HepG2 (cell line): ENCODE data around the gene ABI3. TPM values are rescaled to one million over a fixed set of nuclear protein-coding genes. Genes with fewer than 3 reads are reported as not detected.

Experiments
- AGO2 ChIP-seq: fragments of 200-400 bp; formaldehyde crosslinking; optimal IDR thresholded peaks from 2 replicates; pipeline ENCODE3; 2017; ENCODE audit warnings: mild to moderate bottlenecking, low read depth, low read length, moderate library complexity
- ATF7-NPFF ChIP-seq: sonication (generic); formaldehyde crosslinking; IDR thresholded peaks from 2 replicates; pipeline ENCODE4 v1.8.1; 2023; ENCODE audit warnings: mild to moderate bottlenecking, low read depth, missing genetic modification reagents, moderate library complexity
- FOXP1 ChIP-seq, 2 experiments: fragments of 450-650 bp in 1 of 2; IDR thresholded peaks; 2 replicates each; pipeline ENCODE4 v1.6.1; 2017 to 2018; ENCODE audit warnings: antibody characterized with exemption in 1 of 2
- HDAC6 ChIP-seq: fragments of 200-600 bp; sonication (generic); IDR thresholded peaks from 2 replicates; pipeline ENCODE4 v1.7.0; 2017; ENCODE audit warnings: mild to moderate bottlenecking, antibody characterized with exemption, low read length, low read depth
- MTA1 ChIP-seq: sonication (generic); formaldehyde crosslinking; IDR thresholded peaks from 2 replicates; pipeline ENCODE4 v1.4.0; 2020; ENCODE audit warnings: missing genetic modification reagents, mild to moderate bottlenecking, borderline replicate concordance
- RNF2 ChIP-seq: fragments of 450-650 bp; conservative IDR thresholded peaks from 2 replicates; pipeline ENCODE4 v1.6.1; 2016; ENCODE audit warnings: low read depth
- TARDBP ChIP-seq: sonication (generic); formaldehyde crosslinking; IDR thresholded peaks from 2 replicates; pipeline ENCODE4 v1.8.0; 2022; ENCODE audit warnings: mild to moderate bottlenecking, missing genetic modification reagents
- ZNF180 ChIP-seq: sonication (generic); formaldehyde crosslinking; IDR thresholded peaks from 2 replicates; pipeline ENCODE4 v1.4.0; 2020; ENCODE audit warnings: low read depth, missing genetic modification reagents, borderline replicate concordance
- ZNF543 ChIP-seq: sonication (generic); formaldehyde crosslinking; IDR thresholded peaks from 2 replicates; pipeline ENCODE4 v1.4.0; 2020; ENCODE audit warnings: mild to moderate bottlenecking, missing genetic modification reagents
- ZNF563 ChIP-seq: sonication (generic); formaldehyde crosslinking; IDR thresholded peaks from 2 replicates; pipeline ENCODE4 v1.8.0; 2022; ENCODE audit warnings: mild to moderate bottlenecking, moderate library complexity, missing genetic modification reagents
- polyA plus RNA-seq, 8 experiments: library from polyadenylated mRNA; depleted of rRNA in 3 of 8; stranded (reverse) in 7 of 8; unstranded in 1 of 8; fragments of >200 nt; fragmentation: Illumina TruSeq in 4 of 8; extraction: Trizol in 4 of 8; gene quantifications; 2 replicates each; pipeline versions ENCODE4 v1.2.1 to v1.2.3, GENCODE V29; 2011 to 2016; ENCODE audit warnings: low read depth in 4 of 8, missing spikeins in 1 of 8, mixed read lengths in 1 of 8; ENCODE audit not compliant: insufficient read depth in 1 of 8
- total RNA-seq, 5 experiments: library from RNA; depleted of rRNA; stranded (reverse); fragments of >200 nt; fragmentation: Illumina TruSeq; extraction: Trizol; gene quantifications; 2 replicates each; pipeline ENCODE4 v1.2.3, GENCODE V29; 2016; ENCODE audit warnings: low read depth in 1 of 5
- TF ChIP-seq, protein P1 (sequence below): sonication (generic); formaldehyde crosslinking; IDR thresholded peaks from 2 replicates; pipeline ENCODE4 v1.4.0; 2020; ENCODE audit warnings: missing genetic modification reagents
- TF ChIP-seq, protein P2 (sequence below): sonication (generic); formaldehyde crosslinking; IDR thresholded peaks from 2 replicates; pipeline ENCODE4 v1.4.0; 2020; ENCODE audit warnings: mild to moderate bottlenecking, missing genetic modification reagents
- TF ChIP-seq, protein P3 (sequence below): sonication (generic); formaldehyde crosslinking; IDR thresholded peaks from 2 replicates; pipeline ENCODE4 v1.4.0; 2020; ENCODE audit warnings: missing genetic modification reagents
- TF ChIP-seq, protein P4 (sequence below): IDR thresholded peaks from 2 replicates; pipeline ENCODE4 v1.6.1; 2016; ENCODE audit warnings: missing biosample characterization, missing genetic modification reagents, low read depth

ABI3 gene
- total and polyA plus RNA-seq, 2 of the 13 experiments (the other 11 are each of a cell fraction or from before 2014, with no cell fraction given): not detected

DNA sequence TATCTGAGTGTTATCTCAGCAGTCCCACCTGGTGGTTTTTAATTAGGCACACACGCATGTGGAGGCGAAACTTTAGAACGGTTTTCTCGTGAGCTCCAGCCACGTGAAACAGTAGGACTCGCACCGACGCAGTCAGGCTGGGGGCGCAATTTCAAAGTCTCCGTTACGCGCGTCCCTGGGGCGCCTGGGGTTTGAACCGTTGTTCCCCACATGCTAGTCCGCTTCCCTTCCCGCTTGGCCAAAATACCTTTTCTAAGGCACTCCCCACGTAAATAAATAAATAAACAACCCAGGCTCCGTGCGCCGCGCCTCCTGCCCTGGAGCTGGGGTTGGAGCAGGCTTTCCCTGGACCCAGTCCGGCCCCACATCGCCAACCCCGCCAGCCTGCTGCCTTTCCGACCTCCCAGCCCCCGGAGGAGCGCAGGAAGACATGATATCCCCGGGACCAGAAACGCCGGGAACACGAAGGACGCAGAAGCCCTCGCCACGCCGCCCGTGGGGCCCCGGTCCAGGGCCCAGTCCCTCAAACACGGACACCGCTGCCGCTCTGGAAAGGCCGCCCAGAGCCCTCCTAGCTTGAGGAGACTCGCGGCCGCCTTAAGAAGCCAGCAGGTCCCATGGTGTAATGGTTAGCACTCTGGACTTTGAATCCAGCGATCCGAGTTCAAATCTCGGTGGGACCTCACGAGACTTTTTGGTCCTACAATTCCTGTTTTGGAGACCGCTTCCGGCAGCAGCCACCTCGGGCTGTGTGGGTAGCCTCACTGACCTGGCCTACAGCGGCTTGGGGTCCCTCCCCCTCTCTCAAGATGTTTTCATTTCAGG, 18.4 kb upstream of the ABI3 start (continued):
- peak; percentile 86 for TF ChIP-seq ATF7-NPFF (CRISPR knock-in tag)
- no peak for TF ChIP-seq HDAC6
- TF ChIP-seq FOXP1 (IDR thresholded peaks at IDR 0.05): no peak
- TF ChIP-seq FOXP1 (CRISPR knock-in tag; IDR thresholded peaks at IDR 0.05): peak; percentile 65
- TF ChIP-seq TARDBP: peak; percentile 49; the same call in 1 of the 2 replicates
- no peak for TF ChIP-seq AGO2
- 0 out of 2 replicates have a peak, but pooled peaks have one; percentile 86 for TF ChIP-seq ZNF180 (CRISPR knock-in tag)
- TF ChIP-seq, protein P1, sequence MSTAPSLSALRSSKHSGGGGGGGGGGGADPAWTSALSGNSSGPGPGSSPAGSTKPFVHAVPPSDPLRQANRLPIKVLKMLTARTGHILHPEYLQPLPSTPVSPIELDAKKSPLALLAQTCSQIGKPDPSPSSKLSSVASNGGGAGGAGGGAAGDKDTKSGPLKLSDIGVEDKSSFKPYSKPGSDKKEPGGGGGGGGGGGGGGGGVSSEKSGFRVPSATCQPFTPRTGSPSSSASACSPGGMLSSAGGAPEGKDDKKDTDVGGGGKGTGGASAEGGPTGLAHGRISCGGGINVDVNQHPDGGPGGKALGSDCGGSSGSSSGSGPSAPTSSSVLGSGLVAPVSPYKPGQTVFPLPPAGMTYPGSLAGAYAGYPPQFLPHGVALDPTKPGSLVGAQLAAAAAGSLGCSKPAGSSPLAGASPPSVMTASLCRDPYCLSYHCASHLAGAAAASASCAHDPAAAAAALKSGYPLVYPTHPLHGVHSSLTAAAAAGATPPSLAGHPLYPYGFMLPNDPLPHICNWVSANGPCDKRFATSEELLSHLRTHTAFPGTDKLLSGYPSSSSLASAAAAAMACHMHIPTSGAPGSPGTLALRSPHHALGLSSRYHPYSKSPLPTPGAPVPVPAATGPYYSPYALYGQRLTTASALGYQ: peak; percentile 76
- peak; percentile 67 for TF ChIP-seq ZNF563 (CRISPR knock-in tag)
- TF ChIP-seq ZNF543 (CRISPR knock-in tag): peak; percentile 89; the same call in 1 of the 2 replicates
- TF ChIP-seq, protein P2, sequence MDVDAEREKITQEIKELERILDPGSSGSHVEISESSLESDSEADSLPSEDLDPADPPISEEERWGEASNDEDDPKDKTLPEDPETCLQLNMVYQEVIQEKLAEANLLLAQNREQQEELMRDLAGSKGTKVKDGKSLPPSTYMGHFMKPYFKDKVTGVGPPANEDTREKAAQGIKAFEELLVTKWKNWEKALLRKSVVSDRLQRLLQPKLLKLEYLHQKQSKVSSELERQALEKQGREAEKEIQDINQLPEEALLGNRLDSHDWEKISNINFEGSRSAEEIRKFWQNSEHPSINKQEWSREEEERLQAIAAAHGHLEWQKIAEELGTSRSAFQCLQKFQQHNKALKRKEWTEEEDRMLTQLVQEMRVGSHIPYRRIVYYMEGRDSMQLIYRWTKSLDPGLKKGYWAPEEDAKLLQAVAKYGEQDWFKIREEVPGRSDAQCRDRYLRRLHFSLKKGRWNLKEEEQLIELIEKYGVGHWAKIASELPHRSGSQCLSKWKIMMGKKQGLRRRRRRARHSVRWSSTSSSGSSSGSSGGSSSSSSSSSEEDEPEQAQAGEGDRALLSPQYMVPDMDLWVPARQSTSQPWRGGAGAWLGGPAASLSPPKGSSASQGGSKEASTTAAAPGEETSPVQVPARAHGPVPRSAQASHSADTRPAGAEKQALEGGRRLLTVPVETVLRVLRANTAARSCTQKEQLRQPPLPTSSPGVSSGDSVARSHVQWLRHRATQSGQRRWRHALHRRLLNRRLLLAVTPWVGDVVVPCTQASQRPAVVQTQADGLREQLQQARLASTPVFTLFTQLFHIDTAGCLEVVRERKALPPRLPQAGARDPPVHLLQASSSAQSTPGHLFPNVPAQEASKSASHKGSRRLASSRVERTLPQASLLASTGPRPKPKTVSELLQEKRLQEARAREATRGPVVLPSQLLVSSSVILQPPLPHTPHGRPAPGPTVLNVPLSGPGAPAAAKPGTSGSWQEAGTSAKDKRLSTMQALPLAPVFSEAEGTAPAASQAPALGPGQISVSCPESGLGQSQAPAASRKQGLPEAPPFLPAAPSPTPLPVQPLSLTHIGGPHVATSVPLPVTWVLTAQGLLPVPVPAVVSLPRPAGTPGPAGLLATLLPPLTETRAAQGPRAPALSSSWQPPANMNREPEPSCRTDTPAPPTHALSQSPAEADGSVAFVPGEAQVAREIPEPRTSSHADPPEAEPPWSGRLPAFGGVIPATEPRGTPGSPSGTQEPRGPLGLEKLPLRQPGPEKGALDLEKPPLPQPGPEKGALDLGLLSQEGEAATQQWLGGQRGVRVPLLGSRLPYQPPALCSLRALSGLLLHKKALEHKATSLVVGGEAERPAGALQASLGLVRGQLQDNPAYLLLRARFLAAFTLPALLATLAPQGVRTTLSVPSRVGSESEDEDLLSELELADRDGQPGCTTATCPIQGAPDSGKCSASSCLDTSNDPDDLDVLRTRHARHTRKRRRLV (CRISPR knock-in tag): peak; percentile 89
- peak; percentile 91; the same call in 1 of the 2 replicates for TF ChIP-seq MTA1 (CRISPR knock-in tag)
- TF ChIP-seq, protein P3, sequence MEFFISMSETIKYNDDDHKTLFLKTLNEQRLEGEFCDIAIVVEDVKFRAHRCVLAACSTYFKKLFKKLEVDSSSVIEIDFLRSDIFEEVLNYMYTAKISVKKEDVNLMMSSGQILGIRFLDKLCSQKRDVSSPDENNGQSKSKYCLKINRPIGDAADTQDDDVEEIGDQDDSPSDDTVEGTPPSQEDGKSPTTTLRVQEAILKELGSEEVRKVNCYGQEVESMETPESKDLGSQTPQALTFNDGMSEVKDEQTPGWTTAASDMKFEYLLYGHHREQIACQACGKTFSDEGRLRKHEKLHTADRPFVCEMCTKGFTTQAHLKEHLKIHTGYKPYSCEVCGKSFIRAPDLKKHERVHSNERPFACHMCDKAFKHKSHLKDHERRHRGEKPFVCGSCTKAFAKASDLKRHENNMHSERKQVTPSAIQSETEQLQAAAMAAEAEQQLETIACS (CRISPR knock-in tag): peak; percentile 45
- TF ChIP-seq, protein P4, sequence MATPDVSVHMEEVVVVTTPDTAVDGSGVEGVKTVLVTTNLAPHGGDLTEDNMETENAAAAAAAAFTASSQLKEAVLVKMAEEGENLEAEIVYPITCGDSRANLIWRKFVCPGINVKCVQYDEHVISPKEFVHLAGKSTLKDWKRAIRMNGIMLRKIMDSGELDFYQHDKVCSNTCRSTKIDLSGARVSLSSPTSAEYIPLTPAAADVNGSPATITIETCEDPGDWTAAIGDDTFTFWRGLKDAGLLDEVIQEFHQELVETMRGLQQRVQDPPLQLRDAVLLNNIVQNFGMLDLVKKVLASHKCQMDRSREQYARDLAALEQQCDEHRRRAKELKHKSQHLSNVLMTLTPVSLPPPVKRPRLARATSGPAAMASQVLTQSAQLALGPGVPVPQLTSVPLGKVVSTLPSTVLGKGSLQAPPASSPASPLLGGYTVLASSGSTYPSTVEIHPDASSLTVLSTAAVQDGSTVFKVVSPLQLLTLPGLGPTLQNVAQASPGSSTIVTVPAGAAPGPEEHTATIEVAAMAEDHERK (CRISPR knock-in tag): peak; percentile 45; the same call in 1 of the 2 replicates
- peak; percentile 88 for TF ChIP-seq RNF2
